Astrocyte of the spinal cord (primary cell): ENCODE data around the gene RGS12.
A peak's percentile ranks its signal among the peaks of the same experiment; 100 is the strongest.

Source experiments
- DNase-seq: peaks from one replicate; pipeline ENCODE4 v3.0.0; 2011; ENCODE audit warnings: low read depth, low spot score
- H3K4me3 ChIP-seq: 2 replicates; pipeline ENCODE4 v1.5.1; 2011; ENCODE audit warnings: low read depth, mild to moderate bottlenecking, low read length, moderate library complexity
- CTCF ChIP-seq: IDR thresholded peaks from 2 replicates; pipeline ENCODE4 v1.5.1; 2012; ENCODE audit warnings: low read depth, mild to moderate bottlenecking, low read length, inconsistent platforms
- in situ Hi-C: cut with HindIII; loops from 2 replicates; pipeline ENCODE4 v1.10.0; 2017; ENCODE audit warnings: low sequenced_read_pairs

The RGS12 gene

GRCh38 chr4:3287271-3287971 is 5.4 kb upstream of the RGS12 start:
- H3K4me3 ChIP-seq, result no peak overlapping the region
- DNase-seq, result no peak
- no peak for TF ChIP-seq CTCF
- in situ Hi-C loops, result no loop called here

DNA sequence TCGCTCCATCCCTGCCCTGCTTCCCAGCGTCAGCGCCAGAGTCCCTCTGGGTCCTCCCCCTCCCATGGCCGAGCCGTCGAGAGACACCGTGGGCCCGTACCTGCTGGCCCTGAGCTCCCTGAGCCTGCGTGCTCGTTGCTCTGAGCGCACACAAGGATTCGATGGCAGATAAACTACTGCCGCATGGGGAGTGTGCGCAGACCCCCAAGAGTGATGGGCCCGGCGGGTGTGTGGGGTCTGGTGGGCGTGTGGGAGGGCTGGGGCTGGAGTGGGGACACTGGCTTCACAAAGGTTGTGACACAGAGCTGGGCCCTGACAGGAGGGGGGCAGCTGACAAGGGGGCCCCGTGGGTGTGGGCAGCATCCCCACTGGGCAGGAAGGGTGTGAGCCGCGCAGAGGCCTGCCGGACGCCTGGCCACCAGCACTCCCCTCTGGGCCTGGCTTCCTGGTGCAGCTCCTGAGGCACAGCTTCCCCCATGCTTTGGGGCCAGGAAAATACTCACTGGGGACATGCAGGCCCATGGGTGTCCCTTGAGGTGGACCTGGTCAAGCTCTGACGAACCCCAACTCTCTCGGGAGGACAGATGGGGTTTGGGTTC is 4.8 kb upstream of the RGS12 start:
- in situ Hi-C loops, result no loop called here
- no peak for TF ChIP-seq CTCF
- DNase-seq, result no peak
- no peak overlapping the region for H3K4me3 ChIP-seq

- TF ChIP-seq CTCF, result no peak
- H3K4me3 ChIP-seq, result no peak overlapping the region
- in situ Hi-C loops, result no loop called here
- DNase-seq, result no peak
Measured at GRCh38 chr4:3288571-3289094, 4.2 kb upstream of the RGS12 start.

GRCh38 chr4:3290476-3290875 is 2.3 kb upstream of the RGS12 start:
- no peak overlapping the region for H3K4me3 ChIP-seq
- in situ Hi-C loops, result no loop called here
- TF ChIP-seq CTCF, result no peak
- no peak for DNase-seq

GRCh38 chr4:3290889-3291321 is 1.9 kb upstream of the RGS12 start:
- TF ChIP-seq CTCF, result no peak
- in situ Hi-C loops, result no loop called here
- no peak for DNase-seq
- H3K4me3 ChIP-seq, result no peak overlapping the region

GRCh38 chr4:3291411-3291968 is 1.3 kb upstream of the RGS12 start:
- in situ Hi-C loops, result no loop called here
- peak overlapping the region; percentile 75 for H3K4me3 ChIP-seq
- TF ChIP-seq CTCF, result no peak
- no peak for DNase-seq
